NB4 (cell line): ENCODE results near the gene MOB2.
A peak's percentile ranks its signal among the peaks of the same experiment; 100 is the strongest.

Experiments
- MYC ChIP-seq: IDR thresholded peaks from 2 replicates; pipeline ENCODE4 v1.6.1; 2011; ENCODE audit warnings: low read depth, low read length
- POLR2A ChIP-seq: IDR thresholded peaks from 2 replicates; pipeline ENCODE4 v1.6.1; 2011; ENCODE audit warnings: mild to moderate bottlenecking; ENCODE audit not compliant: insufficient read length; ENCODE audit errors: extremely low read depth
- TF ChIP-seq, protein P1 (sequence below): IDR thresholded peaks from one replicate; pipeline ENCODE4 v1.5.1; 2012; ENCODE audit warnings: low read depth, low read length

DNA sequence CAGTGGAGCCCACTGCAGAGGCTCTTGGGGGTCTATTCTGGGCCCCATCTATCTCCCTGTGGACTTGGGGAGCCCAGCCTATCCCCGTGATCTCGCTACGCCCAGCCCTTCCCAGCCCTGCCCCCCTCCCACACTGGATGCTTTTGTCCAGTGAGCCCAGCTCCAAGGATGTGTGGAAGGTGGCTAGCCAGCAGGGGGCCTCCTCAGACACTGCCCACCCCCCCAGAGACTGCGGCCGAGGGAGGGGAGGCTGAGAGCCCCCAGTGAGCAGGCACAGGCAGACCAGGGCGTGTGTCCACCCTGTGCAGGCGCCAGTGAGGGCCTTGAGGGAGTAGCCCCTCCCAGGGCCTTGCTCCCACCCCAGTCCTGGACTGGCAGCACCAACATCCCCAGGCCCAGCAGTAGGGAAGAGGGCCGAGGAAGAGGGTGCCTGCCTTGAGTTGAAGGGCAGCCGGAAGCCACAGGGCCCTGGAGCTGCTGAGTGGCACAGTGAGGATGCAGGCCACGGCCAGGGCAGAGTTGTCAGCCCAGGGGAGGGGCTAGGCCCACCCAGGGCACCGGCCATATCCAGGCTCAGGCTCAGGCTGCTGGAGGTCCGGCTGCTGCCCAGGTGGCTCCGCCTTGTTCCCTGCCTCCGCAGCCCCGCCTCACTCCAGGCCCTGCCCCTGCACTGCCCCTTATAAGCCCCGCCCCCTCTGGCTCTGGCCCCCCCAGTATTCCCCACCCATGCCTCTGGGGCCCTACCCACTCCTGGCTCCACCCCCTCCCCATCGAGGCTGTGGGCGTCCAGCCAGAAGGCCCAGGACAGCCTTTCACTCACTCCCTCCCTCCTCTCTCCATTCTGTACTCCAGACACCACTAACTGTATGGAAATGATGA, 28.0 kb downstream of the MOB2 start:
- TF ChIP-seq, protein P1, sequence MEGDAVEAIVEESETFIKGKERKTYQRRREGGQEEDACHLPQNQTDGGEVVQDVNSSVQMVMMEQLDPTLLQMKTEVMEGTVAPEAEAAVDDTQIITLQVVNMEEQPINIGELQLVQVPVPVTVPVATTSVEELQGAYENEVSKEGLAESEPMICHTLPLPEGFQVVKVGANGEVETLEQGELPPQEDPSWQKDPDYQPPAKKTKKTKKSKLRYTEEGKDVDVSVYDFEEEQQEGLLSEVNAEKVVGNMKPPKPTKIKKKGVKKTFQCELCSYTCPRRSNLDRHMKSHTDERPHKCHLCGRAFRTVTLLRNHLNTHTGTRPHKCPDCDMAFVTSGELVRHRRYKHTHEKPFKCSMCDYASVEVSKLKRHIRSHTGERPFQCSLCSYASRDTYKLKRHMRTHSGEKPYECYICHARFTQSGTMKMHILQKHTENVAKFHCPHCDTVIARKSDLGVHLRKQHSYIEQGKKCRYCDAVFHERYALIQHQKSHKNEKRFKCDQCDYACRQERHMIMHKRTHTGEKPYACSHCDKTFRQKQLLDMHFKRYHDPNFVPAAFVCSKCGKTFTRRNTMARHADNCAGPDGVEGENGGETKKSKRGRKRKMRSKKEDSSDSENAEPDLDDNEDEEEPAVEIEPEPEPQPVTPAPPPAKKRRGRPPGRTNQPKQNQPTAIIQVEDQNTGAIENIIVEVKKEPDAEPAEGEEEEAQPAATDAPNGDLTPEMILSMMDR = peak; percentile 34
- TF ChIP-seq POLR2A (no peak), MYC (no peak)
